Colonic mucosa (tissue), 4 donors: ENCODE results near the gene C1orf141. TPM values are rescaled to one million over a fixed set of nuclear protein-coding genes. Genes with fewer than 3 reads are reported as not detected.

ENCODE experiments used
- DNase-seq: peaks from one replicate; pipeline ENCODE4 v3.0.0-alpha.2; 2020
- H3K27ac ChIP-seq: fragments of 200-600 bp; one replicate; pipeline ENCODE4 v1.8.0; 2021
- H3K27me3 ChIP-seq: fragments of 200-600 bp; one replicate; pipeline ENCODE4 v1.8.0; 2021
- H3K36me3 ChIP-seq: fragments of 200-600 bp; one replicate; pipeline ENCODE4 v1.8.0; 2021
- H3K4me1 ChIP-seq: fragments of 200-600 bp; one replicate; pipeline ENCODE4 v1.8.0; 2021; ENCODE audit warnings: mild to moderate bottlenecking
- H3K4me3 ChIP-seq: fragments of 200-600 bp; one replicate; pipeline ENCODE4 v1.8.0; 2021
- H3K9ac ChIP-seq, 2 donors: one replicate each; pipeline ENCODE4 v1.7.0; 2013; ENCODE audit warnings: control low read depth in 2 of 2, low read depth in 2 of 2, low read length in 2 of 2
- H3K9me3 ChIP-seq: fragments of 200-600 bp; one replicate; pipeline ENCODE4 v1.8.0; 2021
- intact Hi-C: fragments of 100-400 bp; cut with DNase I; formaldehyde crosslinking; loops from one replicate; pipeline ENCODE4 v1.14.1; 2022
- total RNA-seq, 2 donors: library from RNA; stranded (reverse); fragmentation: NEBNext Ultra II Directional in 1 of 2; extraction: Animal tissue kit (Norgen Biotek cat#: 25700) in 1 of 2; gene quantifications; one replicate each; pipeline ENCODE4 v1.2.1, GENCODE V29; 2021
- TF ChIP-seq, protein P1 (sequence below): fragments of 200-600 bp; IDR thresholded peaks from one replicate; pipeline ENCODE4 v1.8.0; 2022; ENCODE audit warnings: antibody characterized with exemption, mild to moderate bottlenecking
- donor health status: healthy.
- donor health status: DM: no; HTN: no; CAD: no.
- donor health status: DM: no; HTN: no; CAD: no.

C1orf141 gene
- total RNA-seq, 2 donors from 2014 or later: not detected

DNA sequence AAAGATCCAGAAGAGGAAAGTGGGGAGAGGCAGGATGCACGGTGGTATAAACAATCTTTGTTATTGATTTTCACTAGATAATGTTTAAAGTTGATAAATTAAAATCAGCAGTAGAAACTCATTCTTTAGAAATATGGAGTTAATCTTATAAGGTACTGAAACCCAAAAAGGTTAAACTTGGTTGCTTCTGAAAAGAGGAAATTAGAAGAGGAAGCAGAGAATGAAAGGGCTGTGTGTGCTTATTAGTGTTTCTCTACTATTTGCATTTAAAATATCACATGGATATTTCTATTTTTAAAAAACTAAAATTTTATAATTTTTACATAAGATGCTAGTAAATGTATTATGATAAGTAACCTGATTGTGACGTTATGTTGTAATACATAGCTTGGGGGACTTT lies 24.4 kb downstream of the C1orf141 start:
- no peak for DNase-seq
- H3K27ac ChIP-seq: no peak overlapping the region
- no peaks in the 10 kb centered on the region for H3K36me3 ChIP-seq
- H3K9ac ChIP-seq: no peak overlapping the region
- H3K4me1 ChIP-seq: no peaks in the 10 kb centered on the region
- no peaks in the 10 kb centered on the region for H3K27me3 ChIP-seq
- TF ChIP-seq, protein P1, sequence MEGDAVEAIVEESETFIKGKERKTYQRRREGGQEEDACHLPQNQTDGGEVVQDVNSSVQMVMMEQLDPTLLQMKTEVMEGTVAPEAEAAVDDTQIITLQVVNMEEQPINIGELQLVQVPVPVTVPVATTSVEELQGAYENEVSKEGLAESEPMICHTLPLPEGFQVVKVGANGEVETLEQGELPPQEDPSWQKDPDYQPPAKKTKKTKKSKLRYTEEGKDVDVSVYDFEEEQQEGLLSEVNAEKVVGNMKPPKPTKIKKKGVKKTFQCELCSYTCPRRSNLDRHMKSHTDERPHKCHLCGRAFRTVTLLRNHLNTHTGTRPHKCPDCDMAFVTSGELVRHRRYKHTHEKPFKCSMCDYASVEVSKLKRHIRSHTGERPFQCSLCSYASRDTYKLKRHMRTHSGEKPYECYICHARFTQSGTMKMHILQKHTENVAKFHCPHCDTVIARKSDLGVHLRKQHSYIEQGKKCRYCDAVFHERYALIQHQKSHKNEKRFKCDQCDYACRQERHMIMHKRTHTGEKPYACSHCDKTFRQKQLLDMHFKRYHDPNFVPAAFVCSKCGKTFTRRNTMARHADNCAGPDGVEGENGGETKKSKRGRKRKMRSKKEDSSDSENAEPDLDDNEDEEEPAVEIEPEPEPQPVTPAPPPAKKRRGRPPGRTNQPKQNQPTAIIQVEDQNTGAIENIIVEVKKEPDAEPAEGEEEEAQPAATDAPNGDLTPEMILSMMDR: no peak
- H3K4me3 ChIP-seq: no peak overlapping the region
- no peaks in the 10 kb centered on the region for H3K9me3 ChIP-seq
- intact Hi-C loops: no loop called here

DNA sequence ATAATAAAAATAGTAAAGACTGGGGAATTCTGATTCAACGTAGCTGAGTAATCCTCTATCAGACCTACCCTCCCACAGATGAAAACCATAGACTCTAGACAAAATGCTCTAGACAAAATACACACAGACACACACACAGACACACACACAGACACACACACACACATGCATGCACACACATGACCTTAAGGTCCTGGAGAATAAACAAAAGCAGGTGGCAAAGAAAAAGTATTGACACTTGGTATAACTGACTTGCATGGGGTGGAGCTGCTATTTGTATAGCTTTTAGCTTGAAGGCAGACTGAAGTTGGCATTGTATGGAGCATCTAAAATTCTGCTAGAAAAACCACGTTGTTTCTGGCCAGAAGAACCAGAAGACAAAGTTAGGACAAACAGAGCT lies 29.3 kb downstream of the C1orf141 start:
- Histone ChIP-seq H3K9me3 (no peaks in the 10 kb centered on the region), H3K4me1 (no peaks in the 10 kb centered on the region), H3K27ac (no peak overlapping the region), H3K27me3 (no peaks in the 10 kb centered on the region), H3K9ac (no peak overlapping the region), H3K4me3 (no peak overlapping the region), H3K36me3 (no peaks in the 10 kb centered on the region)
- intact Hi-C loops: no loop called here
- DNase-seq: peak; percentile 37
- TF ChIP-seq, protein P1: no peak

DNA sequence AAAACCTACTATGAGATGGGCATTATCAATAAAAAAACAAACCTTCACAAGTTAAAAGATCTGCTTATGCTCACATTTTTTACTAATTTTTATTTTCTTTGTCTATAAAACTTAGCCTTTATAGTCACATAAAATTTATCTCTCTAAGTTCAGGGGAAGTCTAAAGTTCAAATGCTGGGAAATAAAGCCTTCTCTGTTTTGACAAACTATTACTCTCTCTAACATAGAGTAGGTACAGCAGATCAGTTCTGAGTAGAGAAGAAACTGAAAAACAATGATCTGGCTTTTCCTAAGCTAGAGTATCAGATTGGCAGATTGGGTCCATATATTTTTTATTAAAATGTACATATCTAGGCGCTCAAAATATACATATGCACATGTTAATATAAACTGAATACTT lies 31.2 kb downstream of the C1orf141 start:
- Histone ChIP-seq H3K4me1 (no peaks in the 10 kb centered on the region), H3K27me3 (no peaks in the 10 kb centered on the region), H3K4me3 (no peak overlapping the region), H3K27ac (peak overlapping the region; percentile 3), H3K9me3 (no peaks in the 10 kb centered on the region), H3K9ac (no peak overlapping the region), H3K36me3 (no peaks in the 10 kb centered on the region)
- no peak for DNase-seq
- TF ChIP-seq, protein P1: no peak
- intact Hi-C loops: no loop called here

DNA sequence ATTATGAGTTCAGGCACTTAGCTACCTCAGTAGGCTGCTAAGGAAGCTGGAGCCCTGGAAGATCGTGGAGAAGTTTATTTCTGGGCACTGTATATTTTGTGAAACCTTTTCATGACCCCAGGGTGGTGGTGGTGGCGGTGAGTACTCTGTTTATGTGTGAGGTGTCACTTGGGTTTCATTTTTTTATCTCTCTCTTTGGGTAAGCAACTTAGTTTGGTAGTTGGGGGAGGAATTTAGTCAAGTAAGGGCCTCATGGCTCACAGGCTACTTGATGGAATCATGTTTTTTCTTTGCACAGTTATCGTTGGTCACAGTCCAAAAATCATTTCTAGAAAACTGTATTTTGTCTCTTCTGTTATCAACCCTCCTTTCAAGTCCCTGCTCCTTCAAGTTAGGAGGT lies 33.9 kb downstream of the C1orf141 start:
- H3K4me3 ChIP-seq: no peak overlapping the region
- no peaks in the 10 kb centered on the region for H3K27me3 ChIP-seq
- intact Hi-C loops: no loop called here
- no peaks in the 10 kb centered on the region for H3K9me3 ChIP-seq
- H3K27ac ChIP-seq: no peak overlapping the region
- no peak for DNase-seq
- TF ChIP-seq, protein P1: no peak
- no peak overlapping the region for H3K9ac ChIP-seq
- no peaks in the 10 kb centered on the region for H3K36me3 ChIP-seq
- no peaks in the 10 kb centered on the region for H3K4me1 ChIP-seq

DNA sequence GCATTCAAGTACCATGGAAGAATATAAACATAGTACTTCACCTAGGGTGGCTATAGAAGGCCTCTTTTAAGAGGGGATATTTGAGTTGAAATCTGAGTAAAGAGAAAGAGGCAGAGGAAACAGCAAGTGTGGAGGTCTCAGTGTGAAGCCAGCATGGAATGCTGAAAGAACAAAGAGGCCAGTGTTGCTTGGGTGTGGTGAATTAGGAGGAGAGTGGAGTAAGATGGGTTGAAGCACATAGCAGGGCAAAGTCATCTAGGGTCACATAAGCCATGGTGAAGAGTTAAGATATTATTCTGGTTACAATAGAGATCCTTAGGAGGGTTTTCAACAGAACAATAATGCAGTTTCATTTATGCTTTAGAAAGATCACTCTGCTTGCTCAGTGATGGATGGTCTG lies 37.5 kb downstream of the C1orf141 start:
- Histone ChIP-seq H3K27ac (no peak overlapping the region), H3K4me1 (no peaks in the 10 kb centered on the region), H3K9ac (no peak overlapping the region), H3K4me3 (no peak overlapping the region), H3K9me3 (no peaks in the 10 kb centered on the region), H3K27me3 (no peaks in the 10 kb centered on the region), H3K36me3 (no peaks in the 10 kb centered on the region)
- TF ChIP-seq, protein P1: no peak
- intact Hi-C loops: no loop called here
- no peak for DNase-seq

DNA sequence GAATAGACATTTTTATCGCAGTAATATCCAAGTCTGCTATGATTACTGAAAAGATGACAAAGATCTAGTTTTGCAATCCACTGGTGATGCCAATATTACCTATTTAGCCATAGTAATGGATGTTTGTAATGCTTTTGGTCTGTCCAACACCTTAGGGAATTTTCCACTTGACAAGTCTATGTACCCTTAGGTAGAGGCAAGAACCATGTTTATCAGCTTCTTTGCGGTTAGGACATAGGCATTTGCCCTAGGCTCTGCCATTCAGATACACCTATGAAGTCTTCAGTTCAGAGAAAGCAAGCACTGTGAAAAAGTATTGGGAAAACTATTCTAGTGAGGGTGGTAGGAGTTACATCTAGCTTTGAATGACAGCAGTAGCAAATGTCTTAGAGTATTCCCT lies 40.6 kb downstream of the C1orf141 start:
- Histone ChIP-seq H3K36me3 (no peaks in the 10 kb centered on the region), H3K27me3 (no peaks in the 10 kb centered on the region), H3K9me3 (no peaks in the 10 kb centered on the region), H3K9ac (no peak overlapping the region), H3K4me1 (no peaks in the 10 kb centered on the region), H3K4me3 (no peak overlapping the region), H3K27ac (no peak overlapping the region)
- DNase-seq: no peak
- intact Hi-C loops: no loop called here
- TF ChIP-seq, protein P1: no peak
